Lower leg skin (tissue), 4 donors: ENCODE data around the gene PLXDC2. TPM values are rescaled to one million over a fixed set of nuclear protein-coding genes. Genes with fewer than 3 reads are reported as not detected.
"Not testable (repeated sequence)": the region's sequence is repeated elsewhere in the genome, so short reads cannot be mapped to it uniquely, and the experiment has no call there.

Experiments
- DNase-seq, 2 donors: peaks; one replicate each; pipeline ENCODE4 v3.0.0-alpha.2; 2019; ENCODE audit warnings: low spot score in 2 of 2
- H3K4me3 ChIP-seq: fragments of 200-600 bp; sonication (generic); 2 replicates; pipeline ENCODE4 v1.5.1; 2017; ENCODE audit warnings: mild to moderate bottlenecking, low read depth; ENCODE audit not compliant: poor library complexity, severe bottlenecking
- CTCF ChIP-seq, 3 donors: fragments of 450-650 bp; IDR thresholded peaks; one replicate each; pipeline ENCODE4 v1.5.1; 2016; ENCODE audit warnings: antibody characterized with exemption in 3 of 3, mild to moderate bottlenecking in 3 of 3, moderate library complexity in 2 of 3
- POLR2A ChIP-seq, 2 donors: fragments of 450-650 bp; IDR thresholded peaks; one replicate each; pipeline ENCODE4 v1.6.1; 2016 to 2017; ENCODE audit warnings: antibody characterized with exemption in 2 of 2, mild to moderate bottlenecking in 1 of 2, moderate library complexity in 1 of 2
- WGBS, 2 donors: methylation state at CpG; one replicate each; pipeline ENCODE4 v1.1.5; 2018; 5-methylcytosine and 5-hydroxymethylcytosine counted together
- intact Hi-C: fragments of 100-400 bp; cut with DNase I; formaldehyde crosslinking; loops from one replicate; pipeline ENCODE4 v1.15.0; 2023; ENCODE audit warnings: low total_unique reads
- total RNA-seq, 4 donors: library from RNA; depleted of rRNA; stranded (reverse); fragments of >200 nt; gene quantifications; one replicate each; pipeline ENCODE4 v1.1.0, GENCODE V29; 2016

Gene PLXDC2
- total RNA-seq, 4 donors from 2014 or later, result 75.3 to 113 (median 95.3) TPM

GRCh38 chr10:20202337-20202736 lies 386.1 kb downstream of the PLXDC2 start:
- intact Hi-C loops, result no loop called here
- H3K4me3 ChIP-seq, result no peak overlapping the region
- 77 to 84% methylated on average over 4 of the region's 4 CpGs for WGBS, 2 donors
- TF ChIP-seq CTCF (IDR thresholded peaks at IDR 0.05) (no peak), POLR2A (IDR thresholded peaks at IDR 0.05) (no peak)
- no peak for DNase-seq

GRCh38 chr10:20207653-20208052 lies 391.4 kb downstream of the PLXDC2 start:
- TF ChIP-seq POLR2A (IDR thresholded peaks at IDR 0.05) (no peak), CTCF (IDR thresholded peaks at IDR 0.05) (no peak)
- no peak overlapping the region for H3K4me3 ChIP-seq
- intact Hi-C loops, result no loop called here
- no peak for DNase-seq

GRCh38 chr10:20209098-20209497 lies 392.9 kb downstream of the PLXDC2 start:
- H3K4me3 ChIP-seq, DNase-seq, intact Hi-C loops: not testable (repeated sequence)
- 94 to 97% methylated on average over 7 of the region's 7 CpGs for WGBS, 2 donors

GRCh38 chr10:20215547-20216152 lies 399.4 kb downstream of the PLXDC2 start:
- no peak overlapping the region for H3K4me3 ChIP-seq
- no peak for DNase-seq
- intact Hi-C loops, result no loop called here
- 77 to 85% methylated on average over 3 of the region's 3 CpGs for WGBS, 2 donors
- TF ChIP-seq POLR2A (IDR thresholded peaks at IDR 0.05) (no peak), CTCF (IDR thresholded peaks at IDR 0.05) (no peak)

GRCh38 chr10:20221356-20221755 lies 405.1 kb downstream of the PLXDC2 start:
- intact Hi-C loops, result no loop called here
- 26 to 36% methylated on average over 1 of the region's 1 CpG for WGBS, 2 donors
- DNase-seq, result no peak
- TF ChIP-seq POLR2A (IDR thresholded peaks at IDR 0.05), result no peak
- TF ChIP-seq CTCF (IDR thresholded peaks at IDR 0.05), result no peak
- no peak overlapping the region for H3K4me3 ChIP-seq

GRCh38 chr10:20228729-20229128 lies 412.5 kb downstream of the PLXDC2 start:
- H3K4me3 ChIP-seq, result no peak overlapping the region
- TF ChIP-seq POLR2A (IDR thresholded peaks at IDR 0.05) (no peak), CTCF (IDR thresholded peaks at IDR 0.05) (no peak)
- no peak for DNase-seq
- intact Hi-C loops, result no loop called here
